Activated naive CD8-positive, alpha-beta T cell treated with anti-CD3 and anti-CD28 coated beads, Interleukin-2, amount 10 ng/mL, durations not matched to agents 7 days and 5 days (primary cell): ENCODE measurements around the gene SPG7. TPM values are rescaled to one million over a fixed set of nuclear protein-coding genes. Genes with fewer than 3 reads are reported as not detected.

Source experiments
- ATAC-seq: fragments of 150-1000 bp; cut with Tn5 transposase; one replicate; pipeline ENCODE4 v1.10.0; 2021; ENCODE audit warnings: low read depth, moderate library complexity
- POLR2A ChIA-PET: fragments of 350-600 bp; sonication (Branson Sonifier 250); formaldehyde crosslinking; loops from one replicate; lab custom pipeline; 2021; ENCODE audit warnings: antibody characterized with exemption; lab: Charles Lee
- DNase-seq: peaks from one replicate; pipeline ENCODE4 v3.0.0; 2021
- H3K27ac Mint-ChIP-seq: one replicate; pipeline ENCODE4 v1.8.0; 2022; ENCODE audit warnings: mild to moderate bottlenecking, mixed read lengths
- H3K27me3 Mint-ChIP-seq: one replicate; pipeline ENCODE4 v1.8.0; 2022; ENCODE audit warnings: mild to moderate bottlenecking, moderate library complexity, mixed read lengths
- H3K36me3 Mint-ChIP-seq: one replicate; pipeline ENCODE4 v1.8.0; 2021; ENCODE audit warnings: mild to moderate bottlenecking, mixed read lengths
- H3K4me1 Mint-ChIP-seq: one replicate; pipeline ENCODE4 v1.8.0; 2021; ENCODE audit warnings: mixed read lengths
- H3K4me3 Mint-ChIP-seq: one replicate; pipeline ENCODE4 v1.8.0; 2022; ENCODE audit warnings: mild to moderate bottlenecking, moderate library complexity, mixed read lengths
- H3K9me3 Mint-ChIP-seq: one replicate; pipeline ENCODE4 v1.8.0; 2021; ENCODE audit warnings: mixed read lengths
- total RNA-seq, 2 experiments: library from RNA; stranded (reverse); gene quantifications; one replicate each; pipeline ENCODE4 v1.2.3, GENCODE V29; 2021

Gene SPG7
- total RNA-seq, 2 experiments from 2014 or later, result 112 to 113 TPM

- ATAC-seq, result peak; percentile 92
- peaks cover 14% of the 10 kb centered on the region for H3K36me3 Mint-ChIP-seq
- POLR2A ChIA-PET, result interaction anchor here (0.7 to 5.9 kb wide), 7 partner anchors 9 to 175 kb away, joined by 3 to 88 read pairs (median 6); partner anchors contain the start of gene SPG7
- peak; percentile 99 for DNase-seq
- H3K4me1 Mint-ChIP-seq, result peaks cover 40% of the 10 kb centered on the region
- peak within 1 kb of the TSS; percentile 92 for H3K4me3 Mint-ChIP-seq
- peak within 1 kb of the TSS; percentile 95 for H3K27ac Mint-ChIP-seq
- no peaks in the 10 kb centered on the region for H3K9me3 Mint-ChIP-seq
- H3K27me3 Mint-ChIP-seq, result no peaks in the 10 kb centered on the region
Observed at GRCh38 chr16:89490439-89491237, 17.6 kb upstream of the SPG7 start, which contains the start of gene ANKRD11. Gene ANKRD11 (minus strand): TSS chr16:89490561. CDS start chr16:89317019, 173,542 bp downstream.

- no peak for ATAC-seq
- Mint-ChIP-seq H3K4me3 (peak overlapping the region; percentile 91), H3K27ac (peak overlapping the region; percentile 94), H3K4me1 (peaks cover 34% of the 10 kb centered on the region), H3K36me3 (peaks cover 12% of the 10 kb centered on the region), H3K27me3 (no peaks in the 10 kb centered on the region), H3K9me3 (no peaks in the 10 kb centered on the region)
- DNase-seq, result no peak
- POLR2A ChIA-PET, result interaction anchor here (0.7 to 5.9 kb wide), 3 partner anchors 8 to 45 kb away, joined by 3 to 88 read pairs (median 3); partner anchors contain the start of gene SPG7
Observed at GRCh38 chr16:89491238-89491869, 16.8 kb upstream of the SPG7 start.

GRCh38 chr16:89491974-89492687 is 16.1 kb upstream of the SPG7 start:
- H3K4me3 Mint-ChIP-seq, result peak overlapping the region; percentile 91
- DNase-seq (no peak), ATAC-seq (no peak)
- H3K4me1 Mint-ChIP-seq, result peaks cover 29% of the 10 kb centered on the region
- no peaks in the 10 kb centered on the region for H3K27me3 Mint-ChIP-seq
- POLR2A ChIA-PET, result interaction anchor here (5.9 kb wide), 1 partner anchor 15 kb away, joined by 88 read pairs; the partner anchor contains the start of gene SPG7
- peak overlapping the region; percentile 94 for H3K27ac Mint-ChIP-seq
- no peaks in the 10 kb centered on the region for H3K9me3 Mint-ChIP-seq
- H3K36me3 Mint-ChIP-seq, result peaks cover 9% of the 10 kb centered on the region

- POLR2A ChIA-PET, result no interaction called here
- Mint-ChIP-seq H3K4me3 (no peak overlapping the region), H3K4me1 (peaks cover 18% of the 10 kb centered on the region), H3K27me3 (no peaks in the 10 kb centered on the region), H3K36me3 (peaks cover 4% of the 10 kb centered on the region), H3K9me3 (no peaks in the 10 kb centered on the region), H3K27ac (peak overlapping the region; percentile 35)
- ATAC-seq (no peak), DNase-seq (no peak)
Observed at GRCh38 chr16:89493776-89494175, 14.4 kb upstream of the SPG7 start.

GRCh38 chr16:89495121-89495520 is 13.1 kb upstream of the SPG7 start:
- ATAC-seq (no peak), DNase-seq (no peak)
- Mint-ChIP-seq H3K36me3 (no peaks in the 10 kb centered on the region), H3K4me3 (no peak overlapping the region), H3K9me3 (no peaks in the 10 kb centered on the region), H3K4me1 (peaks cover 15% of the 10 kb centered on the region), H3K27ac (no peak overlapping the region), H3K27me3 (no peaks in the 10 kb centered on the region)
- POLR2A ChIA-PET, result interaction anchor here (1.1 to 2.7 kb wide), 3 partner anchors 10 to 248 kb away, joined by 3 to 8 read pairs (median 4); partner anchors contain the start of gene SPG7

- DNase-seq (no peak), ATAC-seq (no peak)
- Mint-ChIP-seq H3K36me3 (no peaks in the 10 kb centered on the region), H3K27me3 (no peaks in the 10 kb centered on the region), H3K9me3 (no peaks in the 10 kb centered on the region), H3K4me1 (peaks cover 1% of the 10 kb centered on the region), H3K4me3 (no peak overlapping the region), H3K27ac (no peak overlapping the region)
- POLR2A ChIA-PET, result no interaction called here
Observed at GRCh38 chr16:89498839-89499238, 9.4 kb upstream of the SPG7 start.

GRCh38 chr16:89499767-89500166 is 8.4 kb upstream of the SPG7 start:
- POLR2A ChIA-PET, result interaction anchor here (0.5 to 0.6 kb wide), 2 partner anchors 9 to 531 kb away, joined by 3 read pairs; no protein-coding TSS in a partner anchor
- H3K27ac Mint-ChIP-seq, result no peak overlapping the region
- H3K9me3 Mint-ChIP-seq, result no peaks in the 10 kb centered on the region
- no peak overlapping the region for H3K4me3 Mint-ChIP-seq
- ATAC-seq, result no peak
- no peaks in the 10 kb centered on the region for H3K36me3 Mint-ChIP-seq
- peaks cover 4% of the 10 kb centered on the region for H3K4me1 Mint-ChIP-seq
- DNase-seq, result no peak
- H3K27me3 Mint-ChIP-seq, result no peaks in the 10 kb centered on the region

- POLR2A ChIA-PET, result interaction anchor here (1.2 kb wide), 1 partner anchor 13 kb away, joined by 4 read pairs; no protein-coding TSS in a partner anchor
- Mint-ChIP-seq H3K9me3 (no peaks in the 10 kb centered on the region), H3K4me3 (no peak overlapping the region), H3K27ac (no peak overlapping the region), H3K27me3 (no peaks in the 10 kb centered on the region), H3K4me1 (peaks cover 23% of the 10 kb centered on the region), H3K36me3 (no peaks in the 10 kb centered on the region)
- ATAC-seq (no peak), DNase-seq (no peak)
Observed at GRCh38 chr16:89502081-89502843, 5.9 kb upstream of the SPG7 start.

GRCh38 chr16:89504091-89504490 is 4.1 kb upstream of the SPG7 start:
- peaks cover 24% of the 10 kb centered on the region for H3K4me1 Mint-ChIP-seq
- POLR2A ChIA-PET, result interaction anchor here (0.7 to 6.2 kb wide), 3 partner anchors 9 to 357 kb away, joined by 4 to 88 read pairs (median 4); partner anchors contain the start of gene ANKRD11
- peak overlapping the region; percentile 45 for H3K27ac Mint-ChIP-seq
- no peak for DNase-seq
- no peak overlapping the region for H3K4me3 Mint-ChIP-seq
- ATAC-seq, result no peak
- H3K9me3 Mint-ChIP-seq, result no peaks in the 10 kb centered on the region
- no peaks in the 10 kb centered on the region for H3K27me3 Mint-ChIP-seq
- H3K36me3 Mint-ChIP-seq, result no peaks in the 10 kb centered on the region

GRCh38 chr16:89505204-89506112 is 2.7 kb upstream of the SPG7 start:
- H3K9me3 Mint-ChIP-seq, result no peaks in the 10 kb centered on the region
- peak overlapping the region; percentile 87 for H3K4me3 Mint-ChIP-seq
- ATAC-seq, result peak; percentile 62
- peak; percentile 74 for DNase-seq
- H3K27ac Mint-ChIP-seq, result peak overlapping the region; percentile 95
- H3K4me1 Mint-ChIP-seq, result peaks cover 26% of the 10 kb centered on the region
- H3K27me3 Mint-ChIP-seq, result no peaks in the 10 kb centered on the region
- POLR2A ChIA-PET, result interaction anchor here (1.3 to 6.2 kb wide), 4 partner anchors 11 to 189 kb away, joined by 3 to 88 read pairs (median 6); partner anchors contain the start of gene ANKRD11
- no peaks in the 10 kb centered on the region for H3K36me3 Mint-ChIP-seq

- Mint-ChIP-seq H3K36me3 (no peaks in the 10 kb centered on the region), H3K27ac (peak overlapping the region; percentile 95), H3K4me1 (peaks cover 26% of the 10 kb centered on the region), H3K27me3 (no peaks in the 10 kb centered on the region), H3K4me3 (peak overlapping the region; percentile 87), H3K9me3 (no peaks in the 10 kb centered on the region)
- no peak for DNase-seq
- POLR2A ChIA-PET, result interaction anchor here (1.3 to 6.2 kb wide), 3 partner anchors 16 to 190 kb away, joined by 3 to 88 read pairs (median 8); partner anchors contain the start of gene ANKRD11
- ATAC-seq, result no peak
Observed at GRCh38 chr16:89506113-89506504, 2.1 kb upstream of the SPG7 start.
